ENCODE measurements around the gene ANAPC10.

ANAPC10 gene

GRCh38 chr4:145056325-145057130, 41.5 kb downstream of the ANAPC10 start:
- H3K9me2 ChIP-seq (replicated peaks; ENCODE audit: control insufficient read depth, low read length) = no peaks in the 10 kb centered on the region
- no peaks in the 10 kb centered on the region for H3K4me1 ChIP-seq (ENCODE audit: control insufficient read depth, low read length)
- no peak overlapping the region for H3K4me3 ChIP-seq (ENCODE audit: low read length)
- no peaks in the 10 kb centered on the region for H3K9me3 ChIP-seq (ENCODE audit: control insufficient read depth, insufficient read depth, low read length)
- H3K27me3 ChIP-seq (ENCODE audit: control insufficient read depth, low read length) = no peaks in the 10 kb centered on the region
- H3F3A ChIP-seq (ENCODE audit: control insufficient read depth, insufficient read depth) = no peaks in the 10 kb centered on the region
- H3K36me3 ChIP-seq (ENCODE audit: control insufficient read depth, low read length) = no peaks in the 10 kb centered on the region; the same call in none of the 2 replicates
- no peaks in the 10 kb centered on the region; the same call in 1 of the 2 replicates for H3K79me2 ChIP-seq (ENCODE audit: control insufficient read depth, low read length)
- no peaks in the 10 kb centered on the region for H4K20me1 ChIP-seq (ENCODE audit: control insufficient read depth, insufficient read depth, low read depth, low read length)
- no peak for TF ChIP-seq EZH2phosphoT487 (IDR thresholded peaks at IDR 0.05; ENCODE audit: borderline replicate concordance, low read length)
- TF ChIP-seq, protein P1, sequence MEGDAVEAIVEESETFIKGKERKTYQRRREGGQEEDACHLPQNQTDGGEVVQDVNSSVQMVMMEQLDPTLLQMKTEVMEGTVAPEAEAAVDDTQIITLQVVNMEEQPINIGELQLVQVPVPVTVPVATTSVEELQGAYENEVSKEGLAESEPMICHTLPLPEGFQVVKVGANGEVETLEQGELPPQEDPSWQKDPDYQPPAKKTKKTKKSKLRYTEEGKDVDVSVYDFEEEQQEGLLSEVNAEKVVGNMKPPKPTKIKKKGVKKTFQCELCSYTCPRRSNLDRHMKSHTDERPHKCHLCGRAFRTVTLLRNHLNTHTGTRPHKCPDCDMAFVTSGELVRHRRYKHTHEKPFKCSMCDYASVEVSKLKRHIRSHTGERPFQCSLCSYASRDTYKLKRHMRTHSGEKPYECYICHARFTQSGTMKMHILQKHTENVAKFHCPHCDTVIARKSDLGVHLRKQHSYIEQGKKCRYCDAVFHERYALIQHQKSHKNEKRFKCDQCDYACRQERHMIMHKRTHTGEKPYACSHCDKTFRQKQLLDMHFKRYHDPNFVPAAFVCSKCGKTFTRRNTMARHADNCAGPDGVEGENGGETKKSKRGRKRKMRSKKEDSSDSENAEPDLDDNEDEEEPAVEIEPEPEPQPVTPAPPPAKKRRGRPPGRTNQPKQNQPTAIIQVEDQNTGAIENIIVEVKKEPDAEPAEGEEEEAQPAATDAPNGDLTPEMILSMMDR (IDR thresholded peaks at IDR 0.05; ENCODE audit: low read depth, low read length, poor library complexity, severe bottlenecking) = no peak
- no peak overlapping the region for H3K4me2 ChIP-seq (ENCODE audit: low read length)
- no peak overlapping the region for H3K27ac ChIP-seq (ENCODE audit: low read depth, low read length)

- Histone ChIP-seq H3F3A (ENCODE audit: control insufficient read depth, insufficient read depth) (no peaks in the 10 kb centered on the region), H3K4me3 (ENCODE audit: low read length) (no peak overlapping the region), H3K4me2 (ENCODE audit: low read length) (no peak overlapping the region), H3K9me3 (ENCODE audit: control insufficient read depth, insufficient read depth, low read length) (no peaks in the 10 kb centered on the region), H3K36me3 (ENCODE audit: control insufficient read depth, low read length) (no peaks in the 10 kb centered on the region; the same call in none of the 2 replicates), H3K27me3 (ENCODE audit: control insufficient read depth, low read length) (no peaks in the 10 kb centered on the region), H3K27ac (ENCODE audit: low read depth, low read length) (no peak overlapping the region), H3K79me2 (ENCODE audit: control insufficient read depth, low read length) (no peaks in the 10 kb centered on the region; the same call in 1 of the 2 replicates), H3K9me2 (replicated peaks; ENCODE audit: control insufficient read depth, low read length) (no peaks in the 10 kb centered on the region), H4K20me1 (ENCODE audit: control insufficient read depth, insufficient read depth, low read depth, low read length) (no peaks in the 10 kb centered on the region), H3K4me1 (ENCODE audit: control insufficient read depth, low read length) (no peaks in the 10 kb centered on the region)
- TF ChIP-seq EZH2phosphoT487 (IDR thresholded peaks at IDR 0.05; ENCODE audit: borderline replicate concordance, low read length) = no peak
- TF ChIP-seq, protein P1 (IDR thresholded peaks at IDR 0.05; ENCODE audit: low read depth, low read length, poor library complexity, severe bottlenecking) = no peak
These were observed 42.3 kb downstream of the ANAPC10 start for GRCh38 chr4:145055533-145056257.

DNA sequence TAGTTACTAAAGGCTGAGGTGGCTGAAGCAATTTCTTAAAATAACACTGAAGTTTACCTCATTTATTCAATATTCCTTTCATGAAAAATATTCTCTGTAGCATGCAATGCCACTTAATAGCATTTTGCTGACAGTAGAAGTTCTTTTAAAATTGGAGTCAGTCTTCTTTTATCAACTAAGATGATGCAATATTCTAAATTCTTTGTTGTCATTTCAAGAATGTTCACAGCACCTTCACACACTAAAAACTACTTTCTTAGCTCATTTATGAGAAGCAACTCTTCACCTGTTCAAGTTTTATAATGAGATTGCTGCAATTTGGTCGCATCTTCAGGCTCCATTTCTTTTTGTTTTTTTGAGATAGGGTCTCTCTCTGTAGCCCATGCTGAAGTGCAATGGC, 48.8 kb downstream of the ANAPC10 start:
- no peak for TF ChIP-seq EZH2phosphoT487 (IDR thresholded peaks at IDR 0.05; ENCODE audit: borderline replicate concordance, low read length)
- TF ChIP-seq, protein P1 (IDR thresholded peaks at IDR 0.05; ENCODE audit: low read depth, low read length, poor library complexity, severe bottlenecking) = no peak
- Histone ChIP-seq H3K36me3 (ENCODE audit: control insufficient read depth, low read length) (peaks cover 3% of the 10 kb centered on the region; the same call in 1 of the 2 replicates), H3K4me1 (ENCODE audit: control insufficient read depth, low read length) (no peaks in the 10 kb centered on the region), H3K79me2 (ENCODE audit: control insufficient read depth, low read length) (peaks cover 5% of the 10 kb centered on the region; the same call in 1 of the 2 replicates), H3K9me2 (replicated peaks; ENCODE audit: control insufficient read depth, low read length) (no peaks in the 10 kb centered on the region), H3F3A (ENCODE audit: control insufficient read depth, insufficient read depth) (no peaks in the 10 kb centered on the region), H4K20me1 (ENCODE audit: control insufficient read depth, insufficient read depth, low read depth, low read length) (no peaks in the 10 kb centered on the region), H3K27me3 (ENCODE audit: control insufficient read depth, low read length) (no peaks in the 10 kb centered on the region), H3K4me3 (ENCODE audit: low read length) (no peak overlapping the region), H3K9me3 (ENCODE audit: control insufficient read depth, insufficient read depth, low read length) (no peaks in the 10 kb centered on the region), H3K27ac (ENCODE audit: low read depth, low read length) (no peak overlapping the region), H3K4me2 (ENCODE audit: low read length) (no peak overlapping the region)

All from DOHH2 (cell line).